H1 (cell line): ENCODE measurements around the gene UAP1. TPM values are rescaled to one million over a fixed set of nuclear protein-coding genes. Genes with fewer than 3 reads are reported as not detected.

ENCODE experiments used
- CTCF ChIA-PET: fragments of 300-600 bp; sonication (Branson Sonifier 250); formaldehyde crosslinking; loops from one replicate; lab custom pipeline; 2021; ENCODE audit not compliant: partially characterized antibody; lab: Charles Lee
- POLR2A ChIA-PET: fragments of 300-600 bp; sonication (Branson Sonifier 250); formaldehyde crosslinking; loops from one replicate; lab custom pipeline; 2021; ENCODE audit warnings: inconsistent platforms; ENCODE audit not compliant: partially characterized antibody; lab: Charles Lee
- DNase-seq, 2 experiments: peaks; one replicate each; pipeline versions ENCODE4 v3.0.0 to v3.0.0-alpha.2; 2010 to 2022; ENCODE audit warnings: low spot score in 2 of 2, low read depth in 1 of 2, mixed read lengths in 1 of 2
- FAIRE-seq: peaks from 2 replicates; lab custom pipeline; 2011; peaks lifted over from hg19 to GRCh38; lab: Jason Lieb, UNC
- H2AFZ ChIP-seq: 2 replicates; pipeline ENCODE4 v1.8.1; 2012; ENCODE audit warnings: low read length, inconsistent platforms
- H2AK5ac ChIP-seq: 2 replicates; pipeline ENCODE4 v1.6.1; 2013; ENCODE audit warnings: low read depth, low read length
- H2BK120ac ChIP-seq: replicated peaks from 2 replicates; pipeline ENCODE3; 2013; ENCODE audit warnings: low read depth, low read length, inconsistent platforms
- H2BK12ac ChIP-seq: 2 replicates; pipeline ENCODE4 v1.6.1; 2013; ENCODE audit warnings: low read depth, low read length
- H2BK15ac ChIP-seq: 2 replicates; pipeline ENCODE4 v1.6.1; 2013; ENCODE audit warnings: low read length
- H2BK20ac ChIP-seq: 2 replicates; pipeline ENCODE4 v1.6.1; 2013; ENCODE audit warnings: low read length
- H2BK5ac ChIP-seq: 2 replicates; pipeline ENCODE4 v1.6.1; 2013; ENCODE audit warnings: low read depth, low read length
- H3K14ac ChIP-seq: 2 replicates; pipeline ENCODE4 v1.6.1; 2013; ENCODE audit warnings: inconsistent platforms; ENCODE audit not compliant: insufficient read length
- H3K18ac ChIP-seq: 2 replicates; pipeline ENCODE4 v1.6.1; 2013; ENCODE audit warnings: low read length; ENCODE audit errors: extremely low read depth
- H3K23ac ChIP-seq: 2 replicates; pipeline ENCODE4 v1.6.1; 2013; ENCODE audit warnings: inconsistent platforms; ENCODE audit not compliant: insufficient read length
- H3K23me2 ChIP-seq: 2 replicates; pipeline ENCODE4 v1.6.1; 2013; ENCODE audit warnings: low read depth, low read length
- H3K27ac ChIP-seq: 2 replicates; pipeline ENCODE4 v1.6.1; 2011; ENCODE audit warnings: low read depth, low read length, inconsistent platforms
- H3K27me3 ChIP-seq, 4 experiments: replicated peaks in 1 of 4; 1 replicate in 1 of 4; 2 replicates in 3 of 4; pipeline versions ENCODE4 v1.6.1 to v1.8.1; 2011 to 2013; ENCODE audit warnings: low read length in 3 of 4, mild to moderate bottlenecking in 3 of 4, inconsistent platforms in 2 of 4, mixed read lengths in 2 of 4, moderate library complexity in 1 of 4; ENCODE audit not compliant: control insufficient read depth in 3 of 4, insufficient read depth in 3 of 4; ENCODE audit errors: extremely low read depth in 1 of 4
- H3K36me3 ChIP-seq, 4 experiments: 2 replicates each; pipeline versions ENCODE4 v1.6.1 to v1.8.1; 2011 to 2013; ENCODE audit warnings: mild to moderate bottlenecking in 4 of 4, low read length in 3 of 4, moderate library complexity in 2 of 4, control low read depth in 1 of 4, inconsistent platforms in 1 of 4; ENCODE audit not compliant: insufficient read depth in 4 of 4, control insufficient read depth in 2 of 4
- H3K4ac ChIP-seq: replicated peaks from 2 replicates; pipeline ENCODE3; 2013; ENCODE audit warnings: low read length, low read depth, mixed read lengths, inconsistent platforms; ENCODE audit not compliant: insufficient read length
- H3K4me1 ChIP-seq, 4 experiments: replicated peaks in 1 of 4; 1 replicate in 1 of 4; 2 replicates in 3 of 4; pipeline versions ENCODE4 v1.6.1 to v1.8.1; 2011 to 2013; ENCODE audit warnings: low read length in 3 of 4, inconsistent platforms in 2 of 4, mixed read lengths in 1 of 4; ENCODE audit not compliant: insufficient read depth in 4 of 4, control insufficient read depth in 3 of 4
- H3K4me2 ChIP-seq, 2 experiments: 2 replicates each; pipeline versions ENCODE4 v1.6.1 to v1.8.1; 2011 to 2013; ENCODE audit warnings: low read depth in 2 of 2, low read length in 2 of 2, control low read depth in 1 of 2, inconsistent platforms in 1 of 2, mild to moderate bottlenecking in 1 of 2; ENCODE audit not compliant: insufficient read depth in 1 of 2
- H3K4me3 ChIP-seq, 4 experiments: fragments of 200-600, 300-600 bp in 1 of 4; sonication (generic), shearing (Covaris generic), sonication (Bioruptor Twin) in 1 of 4; 2 replicates each; pipeline versions ENCODE4 v1.5.1 to v1.8.1; 2011 to 2016; ENCODE audit warnings: low read length in 4 of 4, low read depth in 3 of 4, control low read depth in 2 of 4, inconsistent platforms in 2 of 4, mild to moderate bottlenecking in 2 of 4, mixed read lengths in 1 of 4, moderate library complexity in 1 of 4; ENCODE audit not compliant: insufficient read depth in 2 of 4; ENCODE audit errors: extremely low read depth in 1 of 4
- H3K56ac ChIP-seq: replicated peaks from 2 replicates; pipeline ENCODE3; 2013; ENCODE audit warnings: low read depth, mild to moderate bottlenecking, mixed read lengths, low read length, inconsistent platforms; ENCODE audit not compliant: insufficient read length
- H3K79me1 ChIP-seq: 2 replicates; pipeline ENCODE4 v1.6.1; 2013; ENCODE audit warnings: low read depth, low read length, control low read depth
- H3K79me2 ChIP-seq, 2 experiments: 2 replicates each; pipeline versions ENCODE4 v1.6.1 to v1.8.1; 2012 to 2013; ENCODE audit warnings: low read length in 2 of 2, mild to moderate bottlenecking in 2 of 2, inconsistent platforms in 1 of 2; ENCODE audit not compliant: insufficient read depth in 2 of 2, control insufficient read depth in 1 of 2
- H3K9ac ChIP-seq, 4 experiments: replicated peaks in 1 of 4; 1 replicate in 1 of 4; 2 replicates in 3 of 4; pipeline versions ENCODE4 v1.6.1 to v1.8.1; 2011 to 2013; ENCODE audit warnings: low read depth in 3 of 4, low read length in 3 of 4, control low read depth in 2 of 4, mild to moderate bottlenecking in 2 of 4, moderate library complexity in 2 of 4, inconsistent platforms in 1 of 4; ENCODE audit errors: extremely low read depth in 1 of 4
- H3K9me3 ChIP-seq, 2 experiments: 2 replicates each; pipeline versions ENCODE4 v1.6.1 to v1.8.1; 2012 to 2013; ENCODE audit warnings: mild to moderate bottlenecking in 2 of 2, moderate library complexity in 2 of 2, control low read depth in 1 of 2, inconsistent platforms in 1 of 2, low read depth in 1 of 2, low read length in 1 of 2, mixed read lengths in 1 of 2; ENCODE audit not compliant: insufficient read depth in 2 of 2
- H4K20me1 ChIP-seq, 2 experiments: replicated peaks in 1 of 2; 2 replicates each; pipeline versions ENCODE3 to v1.8.1; 2011 to 2013; ENCODE audit warnings: inconsistent platforms in 2 of 2, low read length in 2 of 2, mild to moderate bottlenecking in 1 of 2; ENCODE audit not compliant: insufficient read depth in 2 of 2, control insufficient read depth in 1 of 2
- H4K5ac ChIP-seq: 2 replicates; pipeline ENCODE4 v1.6.1; 2013; ENCODE audit warnings: low read length, low read depth, mixed read lengths, inconsistent platforms; ENCODE audit not compliant: insufficient read length
- H4K8ac ChIP-seq: 2 replicates; pipeline ENCODE4 v1.8.0; 2013; ENCODE audit warnings: mild to moderate bottlenecking, moderate library complexity, low read length, inconsistent platforms; ENCODE audit not compliant: insufficient read depth; ENCODE audit errors: extremely low read depth
- H4K91ac ChIP-seq: replicated peaks from 2 replicates; pipeline ENCODE3; 2013; ENCODE audit warnings: low read length, mixed read lengths, inconsistent platforms; ENCODE audit not compliant: insufficient read length
- CBX8 ChIP-seq: fragments of 300-800, 300-1000 bp; sonication (generic); IDR thresholded peaks from 2 replicates; pipeline ENCODE4 v1.7.1; 2016; ENCODE audit warnings: low read depth, low read length, borderline replicate concordance
- EGR1 ChIP-seq: IDR thresholded peaks from 2 replicates; pipeline ENCODE4 v1.6.1; 2011; ENCODE audit warnings: low read depth, low read length, borderline replicate concordance
- GABPA ChIP-seq: IDR thresholded peaks from 2 replicates; pipeline ENCODE4 v1.6.1; 2011; ENCODE audit warnings: mild to moderate bottlenecking, low read length, moderate library complexity, borderline replicate concordance; ENCODE audit not compliant: insufficient read depth
- HDAC2 ChIP-seq, 2 experiments: fragments of 300-600 bp in 1 of 2; sonication (generic) in 1 of 2; IDR thresholded peaks; 2 replicates each; pipeline ENCODE4 v1.6.1; 2011 to 2012; ENCODE audit warnings: low read depth in 2 of 2, low read length in 2 of 2, mild to moderate bottlenecking in 2 of 2, moderate library complexity in 2 of 2, borderline replicate concordance in 1 of 2, inconsistent platforms in 1 of 2
- POLR2A ChIP-seq, 2 experiments: IDR thresholded peaks; 1 replicate in 1 of 2; 2 replicates in 1 of 2; pipeline ENCODE4 v1.6.1; 2011; ENCODE audit warnings: low read depth in 2 of 2, low read length in 2 of 2, mild to moderate bottlenecking in 2 of 2; ENCODE audit errors: control extremely low read depth in 1 of 2
- POU5F1 ChIP-seq: IDR thresholded peaks from 2 replicates; pipeline ENCODE4 v1.6.1; 2011; ENCODE audit warnings: low read depth, mild to moderate bottlenecking, low read length, moderate library complexity
- RAD21 ChIP-seq, 2 experiments: IDR thresholded peaks in 1 of 2; conservative IDR thresholded peaks in 1 of 2; 2 replicates each; pipeline ENCODE4 v1.6.1; 2011; ENCODE audit warnings: low read depth in 2 of 2, low read length in 2 of 2, improper control_type of control experiment in 1 of 2, inconsistent platforms in 1 of 2, mild to moderate bottlenecking in 1 of 2, moderate library complexity in 1 of 2
- RFX5 ChIP-seq: IDR thresholded peaks from 2 replicates; pipeline ENCODE4 v1.6.1; 2011; ENCODE audit warnings: low read depth, low read length, improper control_type of control experiment, borderline replicate concordance
- SAP30 ChIP-seq: fragments of 300-600 bp; sonication (generic); IDR thresholded peaks from 2 replicates; pipeline ENCODE4 v1.7.1; 2012; ENCODE audit warnings: low read length, moderate library complexity, mild to moderate bottlenecking, inconsistent platforms; ENCODE audit not compliant: insufficient read depth, insufficient replicate concordance
- SIN3A ChIP-seq, 2 experiments: IDR thresholded peaks in 1 of 2; conservative IDR thresholded peaks in 1 of 2; 2 replicates each; pipeline ENCODE4 v1.6.1; 2011 to 2012; ENCODE audit warnings: low read length in 2 of 2, improper control_type of control experiment in 1 of 2, low read depth in 1 of 2, mild to moderate bottlenecking in 1 of 2
- SP1 ChIP-seq: IDR thresholded peaks from 2 replicates; pipeline ENCODE4 v1.6.1; 2011; ENCODE audit warnings: low read depth, low read length
- SUZ12 ChIP-seq: fragments of 200-600 bp; sonication (generic); IDR thresholded peaks from 2 replicates; pipeline ENCODE4 v1.6.1; 2012; ENCODE audit warnings: mild to moderate bottlenecking, inconsistent platforms, low read length, moderate library complexity, mixed read lengths
- YY1 ChIP-seq: IDR thresholded peaks from 2 replicates; pipeline ENCODE4 v1.6.1; 2011; ENCODE audit warnings: low read depth, mild to moderate bottlenecking, low read length
- ZNF274 ChIP-seq: IDR thresholded peaks from 2 replicates; pipeline ENCODE4 v1.7.0; 2012; ENCODE audit warnings: low read length, borderline replicate concordance; ENCODE audit errors: extremely low read depth
- WGBS, 2 experiments: shearing (Covaris generic) in 1 of 2; methylation state at CpG; one replicate each; pipeline versions ENCODE4 v1.1.6 to v1.1.7; 2013 to 2015; ENCODE audit warnings: low lambda C conversion rate in 2 of 2, mixed read lengths in 2 of 2, inconsistent platforms in 1 of 2, low coverage in 1 of 2, missing lambda C conversion rate in 1 of 2; ENCODE audit not compliant: insufficient replicate concordance in 2 of 2, insufficient coverage in 1 of 2, insufficient read length in 1 of 2; ENCODE audit errors: extremely low coverage in 1 of 2, missing lambda C conversion rate in 1 of 2; 5-methylcytosine and 5-hydroxymethylcytosine counted together
- polyA plus RNA-seq, 7 experiments: library from polyadenylated mRNA; depleted of rRNA in 3 of 7; stranded (reverse) in 5 of 7; unstranded in 2 of 7; fragments of >200 nt in 5 of 7; fragments of 200-250 nt in 2 of 7; gene quantifications; 1 replicate in 5 of 7; 2 replicates in 1 of 7; 4 replicates in 1 of 7; pipeline versions ENCODE4 v1.2.1 to v1.2.3, GENCODE V29; 2011 to 2013; ENCODE audit warnings: missing spikeins in 2 of 7, mixed read lengths in 2 of 7
- total RNA-seq: library from RNA; stranded (reverse); fragmentation: NEBNext Ultra II Directional; extraction: Animal tissue kit (Norgen Biotek cat#: 25700); gene quantifications from 2 replicates; pipeline ENCODE4 v1.2.1, GENCODE V29; 2021

UAP1 gene
- total and polyA plus RNA-seq, 2 of the 8 experiments (the other 6 are each of a cell fraction or from before 2014, with no cell fraction given) = 9.4 to 32.9 TPM

DNA sequence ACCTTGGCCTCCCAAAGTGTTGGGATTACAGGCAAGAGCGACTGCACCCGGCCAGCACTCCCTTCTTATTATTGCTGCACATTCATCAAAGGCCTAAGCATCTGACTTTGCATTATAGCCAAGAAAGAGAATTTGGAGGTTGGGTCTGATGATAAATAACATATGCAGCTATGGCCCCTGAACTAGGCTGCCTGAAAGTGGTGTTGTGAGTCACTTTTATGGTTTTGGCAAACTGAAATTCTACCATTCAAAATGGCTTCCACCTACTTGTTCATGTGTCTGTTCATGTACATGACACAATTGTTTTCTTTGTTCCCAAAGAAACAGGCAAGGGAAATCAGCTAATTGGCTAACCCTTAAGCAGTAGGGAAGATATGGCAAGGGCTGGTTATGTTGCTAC is 25.0 kb upstream of the UAP1 start:
- ChIA-PET POLR2A (no interaction called here), CTCF (interaction anchor here (0.6 kb wide), 1 partner anchor 12 kb away, joined by 4 read pairs; no protein-coding TSS in a partner anchor)
- Histone ChIP-seq H3K23me2 (no peaks in the 10 kb centered on the region), H2AFZ (no peak overlapping the region), H2BK120ac (no peak overlapping the region), H3K27ac (no peak overlapping the region), H3K14ac (no peak overlapping the region), H3K36me3 (no peaks in the 10 kb centered on the region), H2BK12ac (no peak overlapping the region), H3K4me2 (no peak overlapping the region), H4K8ac (no peak overlapping the region), H2AK5ac (no peak overlapping the region), H3K4me1 (no peaks in the 10 kb centered on the region), H2BK15ac (no peak overlapping the region), H3K18ac (no peak overlapping the region), H2BK5ac (no peak overlapping the region), H3K9ac (no peak overlapping the region), H3K79me2 (no peaks in the 10 kb centered on the region), H3K4ac (no peak overlapping the region), H3K79me1 (no peaks in the 10 kb centered on the region), H3K27me3 (no peaks in the 10 kb centered on the region), H3K9me3 (no peaks in the 10 kb centered on the region), H3K56ac (no peak overlapping the region), H4K5ac (no peak overlapping the region), H4K20me1 (no peaks in the 10 kb centered on the region), H2BK20ac (no peak overlapping the region), H4K91ac (no peak overlapping the region), H3K23ac (no peak overlapping the region), H3K4me3 (no peak overlapping the region)
- FAIRE-seq (no peak), DNase-seq (no peak)
- 93% methylated on average over 2 of the region's 2 CpGs; no CpG with 5 or more reads in 1 of the 2 experiments for WGBS, 2 experiments
- TF ChIP-seq SAP30 = no peak
- TF ChIP-seq CBX8 = no peak
- no peak for TF ChIP-seq SUZ12
- TF ChIP-seq GABPA = no peak
- no peak for TF ChIP-seq HDAC2 (IDR thresholded peaks at IDR 0.05; ENCODE audit: borderline replicate concordance in 1 of 2, low read depth in 2 of 2, low read length in 2 of 2)
- no peak for TF ChIP-seq SP1
- TF ChIP-seq POU5F1 = no peak
- TF ChIP-seq RAD21 (IDR thresholded peaks at IDR 0.05 in 1 of 2, conservative IDR thresholded peaks at IDR 0.05 in 1 of 2; ENCODE audit: low read depth in 2 of 2, low read length in 2 of 2) = no peak
- no peak for TF ChIP-seq POLR2A (IDR thresholded peaks at IDR 0.05; ENCODE audit: control extremely low read depth in 1 of 2, low read depth in 2 of 2, low read length in 2 of 2)
- no peak for TF ChIP-seq ZNF274
- no peak for TF ChIP-seq SIN3A (conservative IDR thresholded peaks at IDR 0.05 in 1 of 2, IDR thresholded peaks at IDR 0.05 in 1 of 2; ENCODE audit: low read depth in 1 of 2, low read length in 2 of 2)
- no peak for TF ChIP-seq RFX5
- TF ChIP-seq YY1 = no peak
- no peak for TF ChIP-seq EGR1
